ENCODE data around the gene EXOC2. TPM values are rescaled to one million over a fixed set of nuclear protein-coding genes. Genes with fewer than 3 reads are reported as not detected.
"Not testable (repeated sequence)": the region's sequence is repeated elsewhere in the genome, so short reads cannot be mapped to it uniquely, and the experiment has no call there.

Gene EXOC2
- total RNA-seq, 1 donor: 18.6 TPM

DNA sequence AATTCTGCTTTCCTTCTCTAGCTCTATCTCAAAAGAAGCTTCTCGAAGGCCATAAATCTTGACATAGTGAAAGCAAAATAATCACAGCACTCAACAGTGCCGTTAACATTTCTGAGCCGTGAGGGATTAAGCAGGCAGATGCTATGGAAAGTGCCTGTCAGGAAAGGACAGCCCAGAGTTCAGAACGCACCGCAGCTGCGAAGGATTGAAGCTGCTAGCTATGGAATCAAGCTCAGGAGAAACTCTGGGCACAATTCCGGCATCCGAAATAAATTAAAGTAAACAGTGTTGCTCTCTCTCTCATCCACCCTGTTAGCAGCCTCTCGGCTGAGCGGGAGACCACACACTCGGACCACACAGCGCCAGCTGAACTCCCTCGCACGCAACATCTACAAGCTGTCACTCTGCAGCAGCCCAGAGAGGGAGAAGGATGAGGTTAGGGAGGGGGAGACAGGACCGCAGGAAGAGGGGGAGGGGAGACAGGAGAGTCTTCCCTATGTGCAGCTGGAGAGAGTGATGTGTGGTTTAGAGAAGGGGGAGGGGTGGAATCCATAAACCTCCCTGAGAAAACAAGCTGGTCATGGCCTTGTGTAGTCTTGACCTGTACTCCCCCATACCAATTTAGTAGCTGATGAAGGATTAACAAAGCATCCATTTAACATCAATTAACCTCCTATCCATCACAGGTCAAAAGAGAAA lies 9.0 kb downstream of the EXOC2 start:
- DNase-seq (ENCODE audit: low read depth in 2 of 3, low spot score in 2 of 3): peak in 1 of 3 donors; percentile 27

DNA sequence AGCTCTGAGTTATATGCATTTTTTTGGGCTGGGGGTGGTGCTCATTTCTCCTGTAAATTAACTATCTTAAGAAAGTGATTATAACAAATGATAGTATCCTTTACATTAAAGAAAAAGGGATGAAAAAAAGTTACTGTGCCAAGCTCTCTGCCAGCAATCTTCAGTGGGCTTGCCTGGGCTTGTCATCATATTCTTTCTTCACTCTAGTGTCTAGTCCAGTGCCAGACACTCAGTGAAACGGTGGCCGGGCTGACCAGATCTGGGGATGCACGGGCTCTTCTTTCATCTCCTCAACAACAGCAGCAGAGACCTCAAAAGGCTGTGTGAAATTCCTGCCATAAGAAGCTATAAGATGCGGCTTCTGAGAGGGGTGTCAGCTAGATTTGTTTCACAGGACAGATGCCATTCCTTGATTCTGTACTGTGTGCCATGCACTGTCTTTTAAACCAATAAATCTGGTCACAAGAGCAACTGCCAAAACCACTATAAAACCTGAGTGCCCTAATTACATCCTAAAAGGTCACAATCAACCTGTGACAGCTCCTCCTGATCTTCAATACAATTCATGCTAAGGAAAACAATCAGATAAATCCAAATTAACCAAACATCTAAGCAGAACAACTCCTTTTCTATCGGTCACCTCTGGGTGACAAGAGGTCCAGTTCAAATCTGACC lies 12.1 kb downstream of the EXOC2 start:
- no peak for DNase-seq (ENCODE audit: low read depth in 2 of 3, low spot score in 2 of 3)

DNA sequence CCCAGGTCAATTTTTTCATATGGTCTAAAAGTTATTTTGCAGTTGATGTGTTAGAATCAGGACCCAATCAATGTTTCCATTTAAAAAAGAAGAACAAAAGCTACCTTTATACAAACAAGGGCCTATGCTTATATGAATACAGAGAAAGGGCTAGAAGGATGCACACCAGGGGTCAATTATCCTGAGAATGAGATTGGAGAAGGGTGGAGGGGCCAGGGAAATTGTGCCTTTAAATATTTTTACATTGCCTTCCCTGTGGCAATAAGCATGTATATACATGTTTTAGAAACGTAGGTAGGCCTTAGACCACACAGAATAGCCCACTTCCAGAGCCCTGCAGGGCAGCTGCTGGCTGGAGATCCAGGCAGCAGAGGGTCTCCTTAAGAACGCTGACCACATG lies 12.7 kb downstream of the EXOC2 start:
- no peak for DNase-seq (ENCODE audit: low read depth in 2 of 3, low spot score in 2 of 3)

DNA sequence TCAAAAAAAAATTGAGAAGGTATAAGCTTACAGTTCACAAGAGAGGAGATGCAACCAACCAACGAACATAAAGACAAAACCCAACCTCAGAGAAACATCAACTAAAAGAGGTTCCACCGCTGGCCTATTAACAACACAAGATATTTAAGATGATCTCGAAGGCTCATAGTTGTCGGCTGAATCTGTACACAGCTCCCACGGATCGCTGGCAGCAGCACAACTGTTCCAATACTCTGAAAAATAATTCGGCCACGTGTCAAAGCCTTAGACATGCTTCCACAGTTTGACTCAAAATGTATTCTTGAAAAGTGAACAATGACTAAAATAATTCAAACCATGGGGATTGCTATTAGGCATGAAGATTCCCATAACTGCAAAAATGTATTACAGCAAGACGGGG lies 13.7 kb downstream of the EXOC2 start:
- DNase-seq (ENCODE audit: low read depth in 2 of 3, low spot score in 2 of 3): no peak

DNA sequence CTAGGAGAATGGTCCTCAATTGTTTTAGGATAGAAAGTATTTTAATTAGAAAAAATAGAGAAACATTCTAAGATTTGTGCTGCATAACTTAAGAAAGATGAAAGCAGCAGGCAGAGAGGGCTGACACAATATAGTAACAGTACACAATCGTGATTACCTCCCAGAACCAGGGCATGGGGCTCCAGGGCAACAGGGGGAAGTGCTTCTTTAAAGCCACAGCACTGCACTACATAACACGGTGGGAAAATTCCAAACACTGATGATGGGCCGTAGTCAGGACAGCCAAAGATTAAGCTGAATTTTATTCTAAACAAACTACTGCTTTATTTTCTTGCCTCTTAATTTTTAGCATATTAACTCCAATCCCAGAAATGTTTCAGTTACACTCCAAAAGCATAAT lies 14.4 kb downstream of the EXOC2 start:
- no peak for DNase-seq (ENCODE audit: low read depth in 2 of 3, low spot score in 2 of 3)

DNA sequence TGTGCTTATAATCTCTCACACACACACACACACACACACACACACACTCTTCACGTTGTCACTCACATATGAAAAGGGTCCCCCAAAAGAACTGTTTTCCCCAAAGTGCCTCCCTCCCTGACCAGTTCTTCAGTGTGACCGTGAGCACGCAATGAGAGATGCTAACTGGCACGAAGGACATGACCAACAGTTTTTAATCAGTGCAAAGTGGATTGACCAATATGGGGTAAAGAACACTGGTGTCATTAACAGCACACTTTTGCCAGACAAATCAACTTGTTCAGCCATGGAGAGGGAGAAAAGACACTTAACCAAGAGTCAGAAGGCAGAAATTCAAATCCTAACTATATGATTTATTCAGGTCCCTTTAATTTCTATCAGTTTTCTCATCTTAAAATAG lies 15.0 kb downstream of the EXOC2 start:
- no peak for DNase-seq (ENCODE audit: low read depth in 2 of 3, low spot score in 2 of 3)

DNA sequence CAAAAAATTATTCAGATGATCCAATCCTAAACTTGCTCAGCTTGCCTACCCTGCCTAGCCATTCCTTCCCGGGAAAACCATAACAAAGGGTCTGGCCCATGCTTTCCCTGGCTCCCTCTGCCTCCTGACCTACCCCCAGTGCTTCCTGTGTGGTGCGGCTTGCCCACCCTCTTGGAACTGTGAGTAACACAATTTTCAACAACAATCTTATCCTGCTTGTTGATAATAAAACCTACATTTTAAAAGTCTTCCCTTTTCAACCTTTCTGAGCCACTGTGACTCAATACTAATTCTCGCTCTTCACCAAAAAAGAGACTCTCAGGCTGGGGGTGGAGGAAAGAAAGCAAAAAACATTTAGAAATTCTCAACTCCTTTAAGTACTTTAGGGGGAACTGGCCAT lies 18.0 kb downstream of the EXOC2 start:
- no peak for DNase-seq (ENCODE audit: low read depth in 2 of 3, low spot score in 2 of 3)

DNA sequence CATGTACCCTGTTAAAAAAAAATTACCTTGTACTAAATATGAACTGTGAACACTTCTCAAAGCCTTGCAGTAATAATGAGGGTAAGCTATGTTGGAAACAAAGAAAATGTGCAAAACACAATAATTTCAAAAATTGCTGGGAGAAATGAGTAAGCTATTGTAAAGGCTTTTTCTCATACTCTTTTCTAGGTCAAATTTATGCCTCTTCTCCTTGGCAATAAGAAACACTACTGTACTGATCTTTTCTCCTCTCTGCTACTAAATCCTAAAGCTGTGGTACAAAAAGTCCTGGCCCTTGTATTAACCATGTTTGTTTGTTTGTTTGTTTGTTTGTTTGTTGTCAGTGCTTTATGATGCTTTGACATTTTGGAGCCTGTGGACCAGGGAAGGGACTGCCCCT lies 18.5 kb downstream of the EXOC2 start:
- DNase-seq (ENCODE audit: low read depth in 2 of 3, low spot score in 2 of 3): no peak

DNA sequence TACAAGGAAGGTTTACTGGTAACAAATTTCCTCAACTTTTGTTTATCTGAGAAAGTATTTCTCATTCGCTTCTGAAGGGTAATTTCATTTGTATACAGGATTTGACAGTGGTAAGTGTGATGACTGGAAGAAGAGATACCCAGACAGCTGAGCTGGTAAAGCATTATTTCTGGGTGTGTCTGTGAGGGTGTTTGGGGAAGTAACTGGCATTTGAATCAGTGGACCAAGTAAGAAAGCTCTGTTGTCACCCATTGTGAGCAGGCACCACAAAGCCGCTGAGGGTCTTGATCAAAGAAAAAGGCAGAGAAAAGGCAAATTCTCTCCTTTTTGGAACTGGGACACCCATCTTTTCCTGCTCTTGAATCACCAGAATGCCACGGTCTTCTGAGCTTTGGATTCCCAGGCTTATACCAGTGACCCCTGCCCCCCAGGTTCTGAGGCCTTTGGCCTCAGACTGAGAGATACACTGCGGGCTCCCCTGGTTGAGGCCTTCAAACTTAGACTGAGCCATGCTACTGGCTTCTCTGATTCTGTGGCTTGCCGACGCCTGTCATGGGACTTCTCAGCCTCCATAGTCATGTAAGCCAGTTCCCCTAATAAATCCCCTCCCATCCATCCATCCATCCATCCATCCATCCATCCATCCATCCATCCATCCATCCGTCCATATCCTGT lies 25.5 kb downstream of the EXOC2 start:
- no peak for DNase-seq (ENCODE audit: low read depth in 2 of 3, low spot score in 2 of 3)

DNA sequence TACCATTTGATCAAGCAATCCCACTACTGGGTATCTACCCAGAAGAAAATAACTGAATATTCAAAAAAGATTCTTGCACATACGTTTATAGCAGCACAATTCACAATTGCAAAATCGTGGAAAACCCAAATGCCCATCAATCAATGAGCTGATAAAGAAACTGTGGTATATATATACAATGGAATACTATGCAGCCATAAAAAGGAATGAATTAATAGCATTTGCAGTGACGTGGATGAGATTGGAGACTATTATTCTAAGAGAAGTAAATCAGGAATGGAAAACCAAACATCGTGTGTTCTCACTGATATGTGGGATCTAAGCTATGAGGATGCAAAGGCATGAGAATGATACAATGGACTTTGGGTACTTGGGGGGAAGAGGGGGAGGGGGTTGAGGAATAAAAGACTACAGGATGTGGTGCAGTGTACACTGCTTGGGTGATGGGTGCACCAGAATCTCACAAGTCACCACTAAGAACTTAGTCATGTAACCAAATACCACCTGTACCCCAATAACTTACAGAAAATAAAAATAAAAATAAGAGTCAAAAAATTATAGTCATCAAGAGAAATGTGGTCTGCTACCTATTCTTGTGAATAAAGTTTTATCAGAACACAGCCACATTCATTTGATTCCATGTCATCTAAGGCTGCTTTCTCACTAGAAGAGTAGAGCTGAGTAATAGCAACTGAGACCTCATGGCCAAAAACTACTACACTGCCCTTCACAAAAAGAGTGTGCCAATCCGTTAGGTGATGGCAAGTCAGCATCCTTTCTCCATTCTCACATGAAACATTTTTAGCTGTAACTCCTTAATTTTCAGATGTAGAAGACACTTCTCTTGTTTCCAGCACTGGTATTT lies 27.3 kb downstream of the EXOC2 start:
- no peak for DNase-seq (ENCODE audit: low read depth in 2 of 3, low spot score in 2 of 3)

DNA sequence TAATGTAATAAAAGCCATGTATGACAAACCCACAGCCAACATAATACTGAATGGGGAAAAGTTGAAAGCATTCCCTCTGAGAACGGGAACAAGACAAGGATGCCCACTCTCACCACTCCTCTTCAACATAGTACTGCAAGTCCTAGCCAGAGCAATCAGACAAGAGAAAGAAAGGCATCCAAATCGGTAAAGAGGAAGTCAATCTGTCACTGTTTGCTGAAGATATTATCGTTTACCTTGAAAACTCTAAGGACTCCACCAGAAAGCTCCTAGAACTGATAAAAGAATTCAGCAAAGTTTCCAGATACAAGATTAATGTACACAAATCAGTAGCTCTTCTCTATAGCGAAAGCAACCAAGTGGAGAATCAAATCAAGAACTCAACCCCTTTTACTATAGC lies 29.2 kb downstream of the EXOC2 start:
- DNase-seq (ENCODE audit: low read depth in 2 of 3, low spot score in 2 of 3): not testable (repeated sequence)

DNA sequence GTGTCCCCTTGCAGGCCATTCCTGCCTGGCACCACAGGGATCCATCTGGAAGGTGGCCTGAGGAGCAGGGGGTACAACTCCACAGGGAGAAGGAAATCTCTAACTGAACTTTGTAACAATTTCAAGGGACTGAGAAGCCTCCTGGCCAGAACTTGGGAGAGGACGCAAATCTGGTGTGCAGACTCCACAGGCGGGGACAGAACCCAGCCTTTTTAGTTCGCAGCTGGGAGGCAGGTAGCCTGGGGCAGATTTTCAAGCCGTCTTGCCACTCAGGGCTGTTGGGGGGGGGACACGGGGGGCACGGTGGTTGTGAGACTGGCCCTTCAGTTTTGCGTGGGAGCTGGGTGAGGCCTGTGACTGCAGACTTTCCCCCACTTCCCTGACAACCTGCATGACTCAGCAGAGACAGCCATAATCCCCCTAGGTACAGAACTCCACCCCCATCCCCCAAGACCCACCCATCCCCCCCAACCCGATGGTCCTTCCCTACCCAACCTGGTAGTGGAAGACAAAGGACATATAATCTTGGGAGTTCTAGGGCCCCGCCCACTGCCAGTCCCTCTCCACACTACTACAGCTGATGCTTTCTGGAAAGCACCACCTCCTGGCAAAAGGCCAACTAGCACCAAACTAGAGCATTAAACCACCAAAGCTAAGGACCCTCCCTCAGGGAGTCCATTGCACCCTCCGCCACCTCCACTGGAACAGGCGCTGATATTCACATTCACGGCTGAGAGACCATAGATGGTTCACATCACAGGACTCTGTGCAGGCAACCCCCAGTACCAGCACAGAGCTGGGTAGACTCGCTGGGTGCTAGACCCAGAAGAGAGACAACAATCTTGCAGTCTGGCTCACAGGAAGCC lies 33.0 kb downstream of the EXOC2 start:
- peak in 1 of 3 donors; percentile 15 for DNase-seq (ENCODE audit: low read depth in 2 of 3, low spot score in 2 of 3)

DNA sequence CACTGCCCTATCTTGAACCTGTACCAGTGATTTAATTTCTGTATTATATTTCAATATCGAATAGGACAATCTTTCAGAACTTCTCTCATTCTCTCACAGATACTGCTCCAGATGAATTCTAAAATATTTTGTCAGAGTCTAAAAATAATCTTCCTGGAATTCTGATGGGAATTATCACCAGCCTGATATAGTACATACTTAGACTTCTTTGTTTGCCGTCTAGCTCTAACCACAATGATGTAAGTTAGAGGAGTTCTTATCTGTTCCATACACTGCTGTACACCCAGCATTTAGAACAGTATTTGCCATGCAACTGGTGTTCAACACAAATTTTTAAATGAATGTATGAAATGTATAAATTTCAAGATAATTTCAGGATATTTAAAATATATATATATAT lies 34.7 kb downstream of the EXOC2 start:
- DNase-seq (ENCODE audit: low read depth in 2 of 3, low spot score in 2 of 3): no peak

DNA sequence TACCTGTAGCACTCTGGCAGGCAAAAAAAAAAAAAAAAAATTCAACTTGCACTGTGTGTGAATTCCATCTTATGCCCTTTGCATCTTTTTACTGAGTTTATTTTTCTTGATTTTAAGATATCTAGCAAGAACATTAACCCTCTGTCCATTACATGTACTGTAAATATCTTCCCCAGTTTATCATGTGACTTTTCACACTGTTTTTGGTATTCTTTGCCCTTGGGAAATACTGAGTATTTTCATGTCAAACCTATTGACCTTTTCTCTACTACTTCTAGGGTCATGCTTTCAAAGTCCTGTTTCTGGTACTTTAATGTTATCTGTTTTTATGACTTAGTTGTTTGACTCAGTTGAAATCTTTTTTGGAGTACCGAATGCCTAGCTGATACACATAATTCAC lies 35.2 kb downstream of the EXOC2 start:
- DNase-seq (ENCODE audit: low read depth in 2 of 3, low spot score in 2 of 3): no peak

DNA sequence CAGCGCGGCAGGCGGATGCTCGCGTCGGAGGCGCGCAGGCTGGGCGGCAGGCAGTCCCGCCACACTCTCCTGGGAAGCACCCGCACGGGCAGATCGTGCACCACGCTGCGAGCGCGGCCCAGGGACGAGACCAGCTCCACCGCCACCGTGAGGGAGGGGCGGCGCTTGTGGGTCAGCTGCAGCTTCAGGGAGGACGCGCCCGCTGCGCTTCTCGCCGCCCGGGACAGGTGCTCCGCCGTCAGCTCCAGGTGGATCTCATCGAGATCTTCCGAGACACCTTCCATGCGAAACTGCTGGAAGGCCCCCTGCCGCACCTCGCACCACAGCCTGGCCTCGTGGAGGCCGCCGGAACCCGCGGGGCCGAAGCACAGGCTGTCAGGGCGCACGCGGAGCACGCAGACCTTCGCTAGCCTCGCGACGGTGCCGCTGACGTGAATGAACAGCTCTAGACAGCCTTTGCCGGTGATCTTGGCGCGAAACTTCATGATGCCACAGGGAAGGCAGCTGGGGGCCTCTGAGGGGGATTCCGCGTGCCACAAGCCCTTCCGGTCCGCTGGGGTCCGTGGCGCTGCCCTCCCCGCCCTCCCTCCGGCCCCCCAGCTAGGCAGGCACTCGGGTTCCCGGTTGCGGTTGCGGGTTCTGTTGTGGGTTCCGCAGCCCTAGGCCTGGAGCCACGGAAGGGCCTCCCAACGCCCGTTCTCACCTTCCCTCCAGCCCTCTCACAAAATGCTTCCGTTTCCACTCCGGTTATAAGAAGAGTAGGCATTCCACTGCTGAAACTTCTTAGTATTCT lies 36.3 kb downstream of the EXOC2 start, which contains the start of gene HUS1B:
HUS1B (minus strand) TSS at position 641 of the 793 bp plus-strand sequence; CDS start at position 485, 156 bp downstream.
- DNase-seq (ENCODE audit: low read depth in 2 of 3, low spot score in 2 of 3): no peak

DNA sequence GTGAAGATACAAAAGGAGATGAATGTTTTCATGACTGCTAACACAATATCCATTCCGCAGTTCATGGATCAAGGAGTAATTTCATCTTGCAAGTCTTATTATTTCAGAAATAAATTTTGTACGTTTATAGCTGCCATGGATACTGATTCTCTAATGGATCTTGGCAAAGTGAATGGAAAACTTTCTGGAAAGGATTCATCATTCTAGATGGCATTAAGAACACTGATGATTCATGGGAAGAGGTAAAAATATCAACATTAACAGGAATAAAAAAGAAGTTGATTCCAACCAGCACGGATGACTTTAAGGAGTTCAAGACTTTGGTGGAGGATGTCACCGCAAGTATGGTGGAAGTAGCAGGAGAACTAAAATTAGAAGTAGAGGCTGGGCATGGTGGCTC lies 38.8 kb downstream of the EXOC2 start:
- DNase-seq (ENCODE audit: low read depth in 2 of 3, low spot score in 2 of 3): no peak

DNA sequence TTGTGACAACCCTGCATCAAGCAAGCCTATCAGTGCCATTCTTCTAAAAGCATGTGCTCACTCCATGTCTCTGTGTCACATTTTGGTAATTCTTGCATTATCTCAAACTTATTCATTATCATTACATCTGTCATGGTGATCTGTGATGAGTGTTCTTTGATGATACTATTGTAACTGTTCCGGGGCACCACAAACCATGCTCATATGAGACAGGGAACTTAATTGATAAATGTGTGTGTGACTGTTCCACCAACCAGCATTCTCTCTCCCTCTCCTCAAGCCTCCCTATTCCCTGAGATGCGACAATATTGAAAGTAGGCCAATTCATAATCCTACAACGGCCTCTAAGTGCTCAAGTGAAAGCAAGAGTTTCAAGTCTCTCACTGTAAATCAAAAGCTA lies 40.1 kb downstream of the EXOC2 start:
- no peak for DNase-seq (ENCODE audit: low read depth in 2 of 3, low spot score in 2 of 3)

DNA sequence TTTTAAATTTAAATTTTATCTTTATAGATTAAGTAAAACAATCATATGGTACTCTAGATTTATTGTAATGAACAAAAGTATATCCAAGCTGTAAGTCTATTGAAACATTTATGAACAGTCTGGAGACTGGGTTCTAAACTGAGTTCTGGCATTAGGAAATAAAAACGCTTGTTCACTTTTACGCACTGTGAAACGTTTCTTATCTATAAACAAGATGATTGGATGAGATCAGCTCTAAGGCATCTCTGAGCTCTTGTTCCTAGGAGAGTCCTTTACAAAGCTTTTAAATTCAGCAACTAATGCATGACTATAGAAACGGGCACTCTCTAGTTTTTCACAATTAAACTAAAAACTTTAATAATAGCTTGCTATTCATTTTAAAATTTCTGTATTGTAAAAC lies 42.8 kb downstream of the EXOC2 start:
- no peak for DNase-seq (ENCODE audit: low read depth in 2 of 3, low spot score in 2 of 3)

DNA sequence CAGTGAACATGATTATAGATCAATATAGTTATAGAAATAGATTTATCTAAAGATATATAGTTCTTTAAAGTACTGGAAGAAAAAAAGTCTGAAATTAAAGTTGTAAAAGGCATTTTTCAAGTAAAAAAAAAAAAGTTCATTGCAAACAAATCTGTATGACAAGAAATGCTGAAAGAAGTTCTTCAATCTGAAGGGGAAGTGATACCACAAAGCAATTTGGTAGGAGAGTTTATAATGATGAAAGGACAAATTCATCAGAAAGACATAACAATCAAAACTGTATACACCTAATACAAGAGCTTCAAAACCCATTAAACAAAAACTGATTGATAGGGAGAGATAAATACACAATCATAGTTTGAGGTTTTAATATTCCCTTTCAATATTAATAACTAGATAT lies 50.1 kb downstream of the EXOC2 start:
- no peak for DNase-seq (ENCODE audit: low read depth in 2 of 3, low spot score in 2 of 3)
